HEK293 (cell line): Measurements from ENCODE around the gene ACAP3.

ENCODE experiments used
- BCL11B ChIP-seq: fragments of 450-650 bp; formaldehyde crosslinking; IDR thresholded peaks from 2 replicates; pipeline ENCODE4 v1.5.1; 2016; ENCODE audit warnings: low read depth, missing biosample characterization, missing genetic modification characterization
- HOXC10 ChIP-seq: sonication (generic); formaldehyde crosslinking; IDR thresholded peaks from 2 replicates; pipeline ENCODE4 v1.8.1; 2023; ENCODE audit warnings: mild to moderate bottlenecking, missing genetic modification reagents
- ZBTB7A ChIP-seq: fragments of 450-650 bp; formaldehyde crosslinking; IDR thresholded peaks from 2 replicates; pipeline ENCODE4 v1.5.1; 2016; ENCODE audit warnings: low read depth, missing biosample characterization, missing genetic modification characterization
- ZNF391 ChIP-seq: fragments of 450-650 bp; formaldehyde crosslinking; IDR thresholded peaks from 2 replicates; pipeline ENCODE4 v1.5.1; 2016; ENCODE audit warnings: low read depth, missing biosample characterization, missing genetic modification characterization, borderline replicate concordance
- ZNF585B ChIP-seq: fragments of 450-650 bp; formaldehyde crosslinking; IDR thresholded peaks from 2 replicates; pipeline ENCODE4 v1.5.1; 2016; ENCODE audit warnings: missing biosample characterization, missing genetic modification characterization
- TF ChIP-seq, protein P1 (sequence below): fragments of 450-650 bp; formaldehyde crosslinking; IDR thresholded peaks from 2 replicates; pipeline ENCODE4 v1.5.1; 2016; ENCODE audit warnings: missing biosample characterization, missing genetic modification characterization
- TF ChIP-seq, protein P2 (sequence below): fragments of 450-650 bp; formaldehyde crosslinking; IDR thresholded peaks from 2 replicates; pipeline ENCODE4 v1.5.1; 2017; ENCODE audit warnings: missing biosample characterization, missing genetic modification characterization
- TF ChIP-seq, protein P3 (sequence below): sonication (generic); formaldehyde crosslinking; IDR thresholded peaks from 2 replicates; pipeline ENCODE4 v1.8.1; 2022; ENCODE audit warnings: mild to moderate bottlenecking, moderate library complexity, missing genetic modification reagents

DNA sequence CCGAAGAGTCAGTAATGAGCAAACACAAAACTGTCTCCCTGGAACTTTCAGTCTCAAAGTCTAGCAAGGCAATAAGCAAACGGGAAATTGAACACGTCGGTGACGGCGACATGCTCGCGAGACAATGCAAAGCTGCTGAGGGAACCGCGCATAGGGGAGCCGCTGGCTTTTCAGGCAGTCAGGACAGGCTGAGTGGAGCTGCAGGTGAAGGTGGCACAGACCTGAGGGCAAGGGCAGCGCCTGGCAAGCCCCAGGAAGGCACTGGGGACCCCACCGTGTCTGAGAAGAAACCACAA lies 11.9 kb upstream of the ACAP3 start:
- TF ChIP-seq ZNF391 (no peak), ZNF585B (no peak), HOXC10 (no peak), ZBTB7A (tag by site-specific recombination) (no peak), BCL11B (no peak)
- TF ChIP-seq, protein P1, sequence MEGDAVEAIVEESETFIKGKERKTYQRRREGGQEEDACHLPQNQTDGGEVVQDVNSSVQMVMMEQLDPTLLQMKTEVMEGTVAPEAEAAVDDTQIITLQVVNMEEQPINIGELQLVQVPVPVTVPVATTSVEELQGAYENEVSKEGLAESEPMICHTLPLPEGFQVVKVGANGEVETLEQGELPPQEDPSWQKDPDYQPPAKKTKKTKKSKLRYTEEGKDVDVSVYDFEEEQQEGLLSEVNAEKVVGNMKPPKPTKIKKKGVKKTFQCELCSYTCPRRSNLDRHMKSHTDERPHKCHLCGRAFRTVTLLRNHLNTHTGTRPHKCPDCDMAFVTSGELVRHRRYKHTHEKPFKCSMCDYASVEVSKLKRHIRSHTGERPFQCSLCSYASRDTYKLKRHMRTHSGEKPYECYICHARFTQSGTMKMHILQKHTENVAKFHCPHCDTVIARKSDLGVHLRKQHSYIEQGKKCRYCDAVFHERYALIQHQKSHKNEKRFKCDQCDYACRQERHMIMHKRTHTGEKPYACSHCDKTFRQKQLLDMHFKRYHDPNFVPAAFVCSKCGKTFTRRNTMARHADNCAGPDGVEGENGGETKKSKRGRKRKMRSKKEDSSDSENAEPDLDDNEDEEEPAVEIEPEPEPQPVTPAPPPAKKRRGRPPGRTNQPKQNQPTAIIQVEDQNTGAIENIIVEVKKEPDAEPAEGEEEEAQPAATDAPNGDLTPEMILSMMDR (tag by site-specific recombination): no peak
- TF ChIP-seq, protein P2, sequence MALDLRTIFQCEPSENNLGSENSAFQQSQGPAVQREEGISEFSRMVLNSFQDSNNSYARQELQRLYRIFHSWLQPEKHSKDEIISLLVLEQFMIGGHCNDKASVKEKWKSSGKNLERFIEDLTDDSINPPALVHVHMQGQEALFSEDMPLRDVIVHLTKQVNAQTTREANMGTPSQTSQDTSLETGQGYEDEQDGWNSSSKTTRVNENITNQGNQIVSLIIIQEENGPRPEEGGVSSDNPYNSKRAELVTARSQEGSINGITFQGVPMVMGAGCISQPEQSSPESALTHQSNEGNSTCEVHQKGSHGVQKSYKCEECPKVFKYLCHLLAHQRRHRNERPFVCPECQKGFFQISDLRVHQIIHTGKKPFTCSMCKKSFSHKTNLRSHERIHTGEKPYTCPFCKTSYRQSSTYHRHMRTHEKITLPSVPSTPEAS: no peak
- TF ChIP-seq, protein P3, sequence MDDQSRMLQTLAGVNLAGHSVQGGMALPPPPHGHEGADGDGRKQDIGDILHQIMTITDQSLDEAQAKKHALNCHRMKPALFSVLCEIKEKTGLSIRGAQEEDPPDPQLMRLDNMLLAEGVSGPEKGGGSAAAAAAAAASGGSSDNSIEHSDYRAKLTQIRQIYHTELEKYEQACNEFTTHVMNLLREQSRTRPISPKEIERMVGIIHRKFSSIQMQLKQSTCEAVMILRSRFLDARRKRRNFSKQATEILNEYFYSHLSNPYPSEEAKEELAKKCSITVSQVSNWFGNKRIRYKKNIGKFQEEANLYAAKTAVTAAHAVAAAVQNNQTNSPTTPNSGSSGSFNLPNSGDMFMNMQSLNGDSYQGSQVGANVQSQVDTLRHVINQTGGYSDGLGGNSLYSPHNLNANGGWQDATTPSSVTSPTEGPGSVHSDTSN (CRISPR knock-in tag): no peak
